ENCODE results near the gene EPHB1.

DNA sequence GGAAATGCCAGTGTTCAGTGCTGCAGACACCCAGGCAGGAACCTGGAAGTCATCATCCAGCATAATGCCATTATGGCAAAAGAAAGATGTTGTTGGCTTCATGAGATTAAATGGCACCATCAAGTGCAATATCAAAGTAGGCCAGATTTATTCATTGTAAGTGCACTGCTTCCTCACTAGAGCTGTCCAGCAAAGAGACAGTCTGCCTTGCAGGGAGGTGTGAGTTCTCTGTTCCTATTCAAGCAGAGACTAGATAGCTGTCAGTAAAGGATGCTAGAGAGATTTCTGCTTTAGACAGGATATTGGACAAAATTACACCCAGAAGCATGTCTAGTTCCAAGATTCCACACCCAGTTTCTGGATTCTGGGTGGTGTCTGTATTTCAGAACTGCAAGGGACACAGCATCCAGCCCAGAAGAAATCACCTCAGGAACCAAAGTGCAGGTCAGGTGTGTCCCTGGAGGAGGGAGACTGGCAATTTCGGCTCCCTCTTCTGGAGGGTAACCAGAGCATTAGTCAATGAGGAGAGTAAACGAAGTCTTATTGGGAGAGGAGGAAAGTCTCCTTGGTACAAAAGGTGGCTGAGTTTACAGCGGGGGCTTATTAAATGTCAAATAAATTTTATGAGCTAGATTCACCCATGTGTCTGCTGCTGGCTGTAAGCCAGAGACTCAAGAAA, 377.3 kb downstream of the EPHB1 start:
- TF ChIP-seq CTCF (IDR thresholded peaks at IDR 0.05; ENCODE audit: low read length) (no peak), EZH2 (IDR thresholded peaks at IDR 0.05; ENCODE audit: borderline replicate concordance, low read length) (no peak)
